T-helper 2 cell treated with Interferon-gamma antibody and Interleukin-4, amounts not matched to agents 5 μg/mL and 100 μg/mL, for 36 hours (primary cell): Measurements from ENCODE around the gene VWA3B.

Experiments
- DNase-seq: peaks from one replicate; pipeline ENCODE4 v3.0.0; 2021; ENCODE audit warnings: low spot score
- H3K27ac Mint-ChIP-seq: one replicate; pipeline ENCODE4 v1.8.0; 2021; ENCODE audit warnings: mild to moderate bottlenecking, mixed read lengths
- H3K27me3 Mint-ChIP-seq: one replicate; pipeline ENCODE4 v1.8.0; 2021; ENCODE audit warnings: low read depth, mixed read lengths
- H3K36me3 Mint-ChIP-seq: one replicate; pipeline ENCODE4 v1.8.0; 2021; ENCODE audit warnings: low read depth, mixed read lengths
- H3K4me1 Mint-ChIP-seq: one replicate; pipeline ENCODE4 v1.8.0; 2021; ENCODE audit warnings: low read depth, mixed read lengths
- H3K4me3 Mint-ChIP-seq: one replicate; pipeline ENCODE4 v1.8.0; 2022; ENCODE audit warnings: mild to moderate bottlenecking, moderate library complexity, mixed read lengths
- H3K9me3 Mint-ChIP-seq: one replicate; pipeline ENCODE4 v1.8.0; 2021; ENCODE audit warnings: mixed read lengths

The VWA3B gene

GRCh38 chr2:98187194-98187593 is 100.2 kb downstream of the VWA3B start:
- Mint-ChIP-seq H3K36me3 (no peaks in the 10 kb centered on the region), H3K9me3 (no peaks in the 10 kb centered on the region), H3K27me3 (no peaks in the 10 kb centered on the region), H3K4me3 (no peak overlapping the region), H3K27ac (no peak overlapping the region), H3K4me1 (no peaks in the 10 kb centered on the region)
- DNase-seq: no peak

GRCh38 chr2:98188351-98189046 is 101.5 kb downstream of the VWA3B start:
- Mint-ChIP-seq H3K9me3 (no peaks in the 10 kb centered on the region), H3K4me3 (no peak overlapping the region), H3K27ac (no peak overlapping the region), H3K36me3 (no peaks in the 10 kb centered on the region), H3K27me3 (peaks cover 5% of the 10 kb centered on the region), H3K4me1 (no peaks in the 10 kb centered on the region)
- no peak for DNase-seq

GRCh38 chr2:98191883-98192282 is 104.9 kb downstream of the VWA3B start:
- Mint-ChIP-seq H3K4me1 (no peaks in the 10 kb centered on the region), H3K27me3 (peaks cover 11% of the 10 kb centered on the region)

GRCh38 chr2:98201576-98201975 is 114.6 kb downstream of the VWA3B start:
- Mint-ChIP-seq H3K27ac (no peak overlapping the region), H3K4me3 (no peak overlapping the region), H3K36me3 (no peaks in the 10 kb centered on the region), H3K27me3 (peaks cover 20% of the 10 kb centered on the region), H3K4me1 (no peaks in the 10 kb centered on the region), H3K9me3 (no peaks in the 10 kb centered on the region)
- DNase-seq: no peak

More at GRCh38 chr2:98191883-98192282, 104.9 kb downstream of the VWA3B start:
- DNase-seq: no peak
- no peaks in the 10 kb centered on the region for H3K9me3 Mint-ChIP-seq
- no peaks in the 10 kb centered on the region for H3K36me3 Mint-ChIP-seq
- no peak overlapping the region for H3K4me3 Mint-ChIP-seq
- no peak overlapping the region for H3K27ac Mint-ChIP-seq

GRCh38 chr2:98205889-98206288 is 118.9 kb downstream of the VWA3B start:
- no peak overlapping the region for H3K27ac Mint-ChIP-seq
- no peaks in the 10 kb centered on the region for H3K36me3 Mint-ChIP-seq
- no peak for DNase-seq
- no peak overlapping the region for H3K4me3 Mint-ChIP-seq
- H3K4me1 Mint-ChIP-seq: no peaks in the 10 kb centered on the region
- no peaks in the 10 kb centered on the region for H3K9me3 Mint-ChIP-seq
- H3K27me3 Mint-ChIP-seq: peaks cover 14% of the 10 kb centered on the region

GRCh38 chr2:98212092-98213000 is 125.4 kb downstream of the VWA3B start:
- H3K9me3 Mint-ChIP-seq: no peaks in the 10 kb centered on the region
- H3K36me3 Mint-ChIP-seq: no peaks in the 10 kb centered on the region
- H3K4me3 Mint-ChIP-seq: no peak overlapping the region
- DNase-seq: no peak
- no peak overlapping the region for H3K27ac Mint-ChIP-seq
- H3K27me3 Mint-ChIP-seq: peaks cover 10% of the 10 kb centered on the region
- no peaks in the 10 kb centered on the region for H3K4me1 Mint-ChIP-seq

- DNase-seq: no peak
- Mint-ChIP-seq H3K4me3 (no peak overlapping the region), H3K36me3 (no peaks in the 10 kb centered on the region)
Measured at GRCh38 chr2:98216616-98217015, 129.6 kb downstream of the VWA3B start.

GRCh38 chr2:98219152-98219551 is 132.2 kb downstream of the VWA3B start:
- H3K9me3 Mint-ChIP-seq: peaks cover 7% of the 10 kb centered on the region
- H3K36me3 Mint-ChIP-seq: no peaks in the 10 kb centered on the region
- no peak overlapping the region for H3K27ac Mint-ChIP-seq
- no peak overlapping the region for H3K4me3 Mint-ChIP-seq
- H3K27me3 Mint-ChIP-seq: peaks cover 6% of the 10 kb centered on the region
- DNase-seq: no peak
- H3K4me1 Mint-ChIP-seq: no peaks in the 10 kb centered on the region

More at GRCh38 chr2:98216616-98217015, 129.6 kb downstream of the VWA3B start:
- H3K27ac Mint-ChIP-seq: no peak overlapping the region
- peaks cover 3% of the 10 kb centered on the region for H3K27me3 Mint-ChIP-seq
- H3K9me3 Mint-ChIP-seq: peaks cover 7% of the 10 kb centered on the region
- H3K4me1 Mint-ChIP-seq: no peaks in the 10 kb centered on the region

GRCh38 chr2:98233941-98234340 is 147.0 kb downstream of the VWA3B start:
- H3K4me3 Mint-ChIP-seq: no peak overlapping the region
- no peaks in the 10 kb centered on the region for H3K9me3 Mint-ChIP-seq
- H3K27me3 Mint-ChIP-seq: peaks cover 18% of the 10 kb centered on the region
- DNase-seq: no peak
- no peaks in the 10 kb centered on the region for H3K36me3 Mint-ChIP-seq
- no peaks in the 10 kb centered on the region for H3K4me1 Mint-ChIP-seq
- H3K27ac Mint-ChIP-seq: no peak overlapping the region

- Mint-ChIP-seq H3K27ac (no peak overlapping the region), H3K4me1 (no peaks in the 10 kb centered on the region), H3K27me3 (peaks cover 18% of the 10 kb centered on the region), H3K36me3 (no peaks in the 10 kb centered on the region), H3K4me3 (no peak overlapping the region), H3K9me3 (no peaks in the 10 kb centered on the region)
- DNase-seq: no peak
Measured at GRCh38 chr2:98234776-98235175, 147.8 kb downstream of the VWA3B start.

- Mint-ChIP-seq H3K36me3 (no peaks in the 10 kb centered on the region), H3K4me3 (no peak overlapping the region), H3K27ac (no peak overlapping the region), H3K4me1 (no peaks in the 10 kb centered on the region), H3K9me3 (no peaks in the 10 kb centered on the region), H3K27me3 (peaks cover 18% of the 10 kb centered on the region)
- DNase-seq: no peak
Measured at GRCh38 chr2:98236935-98237334, 150.0 kb downstream of the VWA3B start.

- Mint-ChIP-seq H3K27ac (no peak overlapping the region), H3K36me3 (no peaks in the 10 kb centered on the region), H3K4me3 (no peak overlapping the region), H3K9me3 (no peaks in the 10 kb centered on the region), H3K4me1 (no peaks in the 10 kb centered on the region), H3K27me3 (peaks cover 12% of the 10 kb centered on the region)
- no peak for DNase-seq
Measured at GRCh38 chr2:98240786-98241398, 153.9 kb downstream of the VWA3B start.

GRCh38 chr2:98241592-98241991 is 154.6 kb downstream of the VWA3B start:
- H3K27me3 Mint-ChIP-seq: peaks cover 12% of the 10 kb centered on the region
- no peak overlapping the region for H3K4me3 Mint-ChIP-seq
- no peaks in the 10 kb centered on the region for H3K36me3 Mint-ChIP-seq
- no peak overlapping the region for H3K27ac Mint-ChIP-seq
- H3K9me3 Mint-ChIP-seq: no peaks in the 10 kb centered on the region
- H3K4me1 Mint-ChIP-seq: no peaks in the 10 kb centered on the region
- DNase-seq: no peak

- no peak for DNase-seq
- H3K4me1 Mint-ChIP-seq: no peaks in the 10 kb centered on the region
- no peak overlapping the region for H3K4me3 Mint-ChIP-seq
- peaks cover 12% of the 10 kb centered on the region for H3K27me3 Mint-ChIP-seq
- no peaks in the 10 kb centered on the region for H3K36me3 Mint-ChIP-seq
- no peak overlapping the region for H3K27ac Mint-ChIP-seq
- H3K9me3 Mint-ChIP-seq: no peaks in the 10 kb centered on the region
Measured at GRCh38 chr2:98242003-98242402, 155.0 kb downstream of the VWA3B start.
